Measurements from ENCODE around the gene MMP17.
"Not testable (repeated sequence)": the region's sequence is repeated elsewhere in the genome, so short reads cannot be mapped to it uniquely, and the experiment has no call there.

MMP17 gene

DNA sequence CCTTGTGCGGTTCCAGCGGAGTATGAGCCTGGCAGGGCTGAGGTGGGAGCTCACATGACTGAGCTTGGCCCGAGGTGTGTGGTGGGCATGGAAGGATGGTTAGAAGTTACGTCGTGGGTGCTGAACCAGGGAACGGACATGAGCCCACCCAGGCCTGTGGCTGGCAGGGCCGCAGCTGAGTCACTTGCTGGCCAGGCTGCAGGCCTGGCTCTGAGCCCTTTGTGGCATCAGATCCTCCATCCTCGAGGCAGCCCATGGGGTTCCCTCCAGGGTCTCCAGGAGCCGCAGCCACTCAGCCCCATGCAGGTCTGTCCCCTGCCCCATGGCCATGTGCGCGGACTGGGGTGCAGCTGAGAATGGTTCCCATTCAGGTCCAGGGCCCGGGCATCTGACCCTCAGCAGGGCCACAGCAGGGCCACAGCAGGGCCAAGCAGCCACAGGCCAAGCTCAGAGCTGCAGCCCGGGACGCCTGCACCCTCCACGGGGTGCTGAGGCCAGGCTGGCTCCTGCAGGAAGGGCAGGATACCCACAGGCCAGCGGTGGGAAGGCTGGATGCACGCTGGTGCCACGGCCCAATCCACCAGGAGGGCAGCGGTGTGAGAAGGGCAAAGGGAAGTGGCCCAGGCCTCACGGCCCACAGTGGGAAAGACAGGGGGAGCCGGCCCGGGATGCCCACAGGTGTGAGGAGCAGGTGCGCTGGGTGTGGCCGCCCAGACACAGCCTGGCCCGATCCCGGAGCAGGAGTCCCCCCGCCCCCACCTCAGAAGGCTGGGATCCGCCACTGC lies 39.9 kb downstream of the MMP17 start:
- no peaks in the 10 kb centered on the region for H3K36me3 ChIP-seq (ENCODE audit: control insufficient read depth, insufficient read depth, low read length)
- WGBS, 2 experiments (ENCODE audit: insufficient coverage in 2 of 2) = 92 to 97% methylated on average over 25 to 28 of the region's 28 CpGs
- H3K27ac ChIP-seq (ENCODE audit: low read depth, low read length, severe bottlenecking) = no peak overlapping the region
- H3K9me3 ChIP-seq (ENCODE audit: control insufficient read depth, low read length) = no peaks in the 10 kb centered on the region
- no peak overlapping the region for H3K4me3 ChIP-seq (ENCODE audit: extremely low read depth, insufficient read depth, low read length, poor library complexity, severe bottlenecking)
- H3K4me1 ChIP-seq (ENCODE audit: control insufficient read depth, insufficient read depth, low read length, poor library complexity, severe bottlenecking) = peaks cover 6% of the 10 kb centered on the region

DNA sequence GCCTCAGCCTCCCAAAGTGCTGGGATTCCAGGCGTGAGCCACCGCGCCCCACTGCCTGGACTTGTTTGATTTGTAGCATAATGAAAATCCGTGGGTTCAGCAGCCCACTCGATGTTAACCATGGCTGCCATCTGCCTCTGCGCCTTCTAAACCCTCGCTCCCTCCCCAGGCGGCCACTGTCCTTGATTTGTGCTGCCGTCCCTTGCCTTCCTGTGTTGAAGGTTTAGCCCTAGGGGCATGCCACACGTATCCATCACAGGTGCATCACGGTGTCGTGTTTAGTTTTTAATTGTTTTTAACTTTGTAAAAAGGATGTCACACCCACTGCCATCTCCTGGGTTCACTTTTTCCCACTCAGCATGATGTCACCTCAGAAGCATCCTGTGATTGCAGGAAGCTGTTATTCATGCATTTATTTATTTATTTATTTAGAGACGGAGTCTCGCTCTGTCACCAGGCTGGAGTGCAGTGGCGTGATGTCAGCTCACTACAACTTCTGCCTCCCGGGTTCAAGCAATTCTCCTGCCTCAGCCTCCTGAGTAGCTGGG lies 41.8 kb downstream of the MMP17 start:
- no peaks in the 10 kb centered on the region for H3K36me3 ChIP-seq (ENCODE audit: control insufficient read depth, insufficient read depth, low read length)
- H3K9me3 ChIP-seq (ENCODE audit: control insufficient read depth, low read length) = no peaks in the 10 kb centered on the region
- H3K4me3 ChIP-seq (ENCODE audit: extremely low read depth, insufficient read depth, low read length, poor library complexity, severe bottlenecking) = no peak overlapping the region
- H3K27ac ChIP-seq (ENCODE audit: low read depth, low read length, severe bottlenecking) = peak overlapping the region; percentile 41
- H3K4me1 ChIP-seq (ENCODE audit: control insufficient read depth, insufficient read depth, low read length, poor library complexity, severe bottlenecking) = peaks cover 4% of the 10 kb centered on the region
- WGBS, 2 experiments (ENCODE audit: insufficient coverage in 2 of 2) = 86 to 87% methylated on average over 11 to 16 of the region's 16 CpGs

- WGBS, 2 experiments (ENCODE audit: insufficient coverage in 2 of 2) = 93 to 98% methylated on average over 5 to 6 of the region's 6 CpGs
- Histone ChIP-seq H3K27ac (ENCODE audit: low read depth, low read length, severe bottlenecking) (no peak overlapping the region), H3K36me3 (ENCODE audit: control insufficient read depth, insufficient read depth, low read length) (no peaks in the 10 kb centered on the region), H3K4me3 (ENCODE audit: extremely low read depth, insufficient read depth, low read length, poor library complexity, severe bottlenecking) (no peak overlapping the region), H3K4me1 (ENCODE audit: control insufficient read depth, insufficient read depth, low read length, poor library complexity, severe bottlenecking) (peaks cover 4% of the 10 kb centered on the region), H3K9me3 (ENCODE audit: control insufficient read depth, low read length) (no peaks in the 10 kb centered on the region)
Observed at GRCh38 chr12:131871677-131872076, 43.5 kb downstream of the MMP17 start.

DNA sequence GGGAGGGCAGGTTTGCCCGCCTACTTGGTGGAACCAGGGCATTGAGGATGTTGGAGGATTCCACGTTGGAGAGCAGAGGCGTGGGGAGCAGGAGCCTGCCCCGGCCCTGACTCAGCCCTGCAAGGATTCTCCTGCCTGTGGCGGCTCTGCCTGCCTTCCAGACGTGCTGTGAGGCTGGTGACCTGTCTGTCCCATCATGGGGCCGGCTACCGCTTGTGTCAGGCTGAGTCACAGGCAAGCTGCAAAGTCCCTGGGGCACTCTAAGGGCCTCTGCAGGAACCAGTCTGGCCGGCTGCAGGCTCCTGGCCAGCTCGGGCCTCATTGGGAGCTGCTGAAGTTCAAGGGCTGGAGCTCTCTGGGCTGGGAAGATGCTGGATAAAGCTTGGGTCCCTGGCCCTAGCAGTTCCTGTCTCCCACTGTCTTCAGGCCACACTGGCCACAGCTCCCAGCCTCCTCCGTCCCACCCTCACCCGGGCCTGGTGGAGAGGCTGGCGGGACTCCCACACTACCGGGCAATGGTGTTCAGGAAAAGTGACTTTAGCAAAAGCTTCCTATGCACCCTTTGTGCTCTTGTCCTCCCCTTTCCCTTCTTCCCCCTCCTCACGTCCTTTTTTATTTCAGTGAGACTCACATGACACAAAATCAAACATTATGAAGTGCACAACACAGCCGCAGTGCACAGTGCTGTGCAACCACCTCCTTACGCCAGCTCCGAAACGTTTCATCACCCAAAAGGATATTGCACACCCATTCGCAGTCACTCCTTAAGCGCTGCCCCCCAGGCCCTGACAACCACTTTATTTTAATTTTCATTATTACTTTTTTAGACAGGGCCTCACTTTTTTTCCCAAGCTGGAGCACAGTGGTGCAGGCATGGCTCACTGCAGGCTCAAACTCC lies 44.2 kb downstream of the MMP17 start:
- Histone ChIP-seq H3K4me1 (ENCODE audit: control insufficient read depth, insufficient read depth, low read length, poor library complexity, severe bottlenecking) (peaks cover 4% of the 10 kb centered on the region), H3K36me3 (ENCODE audit: control insufficient read depth, insufficient read depth, low read length) (no peaks in the 10 kb centered on the region), H3K27ac (ENCODE audit: low read depth, low read length, severe bottlenecking) (no peak overlapping the region), H3K9me3 (ENCODE audit: control insufficient read depth, low read length) (no peaks in the 10 kb centered on the region), H3K4me3 (ENCODE audit: extremely low read depth, insufficient read depth, low read length, poor library complexity, severe bottlenecking) (no peak overlapping the region)
- 75% methylated on average over 19 of the region's 21 CpGs for WGBS, 2 experiments (ENCODE audit: insufficient coverage in 2 of 2)

DNA sequence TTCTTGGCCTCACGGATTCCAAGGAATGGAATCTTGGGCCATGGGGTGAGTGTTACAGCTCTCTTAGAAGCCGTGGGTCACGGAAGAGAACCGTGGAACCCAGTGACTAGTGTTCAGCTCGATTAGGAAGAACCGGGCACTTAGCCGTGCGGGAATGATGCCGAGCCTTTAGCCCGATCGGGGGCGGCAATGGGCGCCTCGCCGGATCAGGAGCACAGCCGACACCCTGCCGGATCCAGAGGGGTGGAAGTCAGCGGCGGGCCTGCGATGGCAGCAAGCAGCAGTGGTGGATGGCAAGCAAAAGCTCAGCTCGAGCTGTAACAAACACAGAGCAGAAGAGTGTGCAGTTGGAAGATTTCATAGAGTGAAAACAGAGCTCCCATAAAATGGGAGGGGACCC lies 45.1 kb downstream of the MMP17 start:
- H3K27ac ChIP-seq (ENCODE audit: low read depth, low read length, severe bottlenecking) = no peak overlapping the region
- no peaks in the 10 kb centered on the region for H3K36me3 ChIP-seq (ENCODE audit: control insufficient read depth, insufficient read depth, low read length)
- 93 to 96% methylated on average over 19 to 20 of the region's 21 CpGs for WGBS, 2 experiments (ENCODE audit: insufficient coverage in 2 of 2)
- H3K4me1 ChIP-seq (ENCODE audit: control insufficient read depth, insufficient read depth, low read length, poor library complexity, severe bottlenecking) = peaks cover 4% of the 10 kb centered on the region
- H3K4me3 ChIP-seq (ENCODE audit: extremely low read depth, insufficient read depth, low read length, poor library complexity, severe bottlenecking) = no peak overlapping the region
- H3K9me3 ChIP-seq (ENCODE audit: control insufficient read depth, low read length) = no peaks in the 10 kb centered on the region

DNA sequence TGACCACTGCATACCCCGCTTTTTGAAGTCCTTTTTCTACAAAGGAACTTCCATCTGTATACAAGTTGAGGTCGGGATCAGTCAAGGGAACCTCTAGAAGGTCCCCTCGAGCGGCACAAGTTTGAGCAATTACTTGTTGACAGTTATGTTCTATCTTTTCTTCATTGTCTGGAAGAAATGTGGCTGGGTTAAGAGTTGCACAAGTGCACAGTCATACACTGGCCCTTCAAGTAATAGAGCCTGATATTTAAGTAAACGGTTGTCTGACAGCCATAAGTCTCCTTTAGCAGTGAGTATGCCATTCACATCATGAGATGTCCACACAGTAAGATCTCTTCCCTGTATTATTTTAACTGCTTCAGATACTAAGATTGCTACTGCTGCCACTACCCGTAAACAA lies 46.8 kb downstream of the MMP17 start:
- H3K9me3 ChIP-seq (ENCODE audit: control insufficient read depth, low read length); H3K27ac ChIP-seq (ENCODE audit: low read depth, low read length, severe bottlenecking); H3K36me3 ChIP-seq (ENCODE audit: control insufficient read depth, insufficient read depth, low read length); H3K4me1 ChIP-seq (ENCODE audit: control insufficient read depth, insufficient read depth, low read length, poor library complexity, severe bottlenecking); H3K4me3 ChIP-seq (ENCODE audit: extremely low read depth, insufficient read depth, low read length, poor library complexity, severe bottlenecking): not testable (repeated sequence)
- WGBS, 2 experiments (ENCODE audit: insufficient coverage in 2 of 2) = 90 to 92% methylated on average over 5 of the region's 6 CpGs

- H3K4me1 ChIP-seq (ENCODE audit: control insufficient read depth, insufficient read depth, low read length, poor library complexity, severe bottlenecking); H3K27ac ChIP-seq (ENCODE audit: low read depth, low read length, severe bottlenecking); H3K4me3 ChIP-seq (ENCODE audit: extremely low read depth, insufficient read depth, low read length, poor library complexity, severe bottlenecking); H3K9me3 ChIP-seq (ENCODE audit: control insufficient read depth, low read length); H3K36me3 ChIP-seq (ENCODE audit: control insufficient read depth, insufficient read depth, low read length): not testable (repeated sequence)
- WGBS, 2 experiments (ENCODE audit: insufficient coverage in 2 of 2) = 90 to 92% methylated on average over 6 to 7 of the region's 10 CpGs
Observed at GRCh38 chr12:131877216-131877615, 49.0 kb downstream of the MMP17 start.

- not testable (repeated sequence) for H3K9me3 ChIP-seq (ENCODE audit: control insufficient read depth, low read length); H3K4me1 ChIP-seq (ENCODE audit: control insufficient read depth, insufficient read depth, low read length, poor library complexity, severe bottlenecking); H3K36me3 ChIP-seq (ENCODE audit: control insufficient read depth, insufficient read depth, low read length); H3K27ac ChIP-seq (ENCODE audit: low read depth, low read length, severe bottlenecking); H3K4me3 ChIP-seq (ENCODE audit: extremely low read depth, insufficient read depth, low read length, poor library complexity, severe bottlenecking)
- 17 to 44% methylated on average over 1 to 2 of the region's 3 CpGs for WGBS, 2 experiments (ENCODE audit: insufficient coverage in 2 of 2)
Observed at GRCh38 chr12:131878436-131878835, 50.2 kb downstream of the MMP17 start.

DNA sequence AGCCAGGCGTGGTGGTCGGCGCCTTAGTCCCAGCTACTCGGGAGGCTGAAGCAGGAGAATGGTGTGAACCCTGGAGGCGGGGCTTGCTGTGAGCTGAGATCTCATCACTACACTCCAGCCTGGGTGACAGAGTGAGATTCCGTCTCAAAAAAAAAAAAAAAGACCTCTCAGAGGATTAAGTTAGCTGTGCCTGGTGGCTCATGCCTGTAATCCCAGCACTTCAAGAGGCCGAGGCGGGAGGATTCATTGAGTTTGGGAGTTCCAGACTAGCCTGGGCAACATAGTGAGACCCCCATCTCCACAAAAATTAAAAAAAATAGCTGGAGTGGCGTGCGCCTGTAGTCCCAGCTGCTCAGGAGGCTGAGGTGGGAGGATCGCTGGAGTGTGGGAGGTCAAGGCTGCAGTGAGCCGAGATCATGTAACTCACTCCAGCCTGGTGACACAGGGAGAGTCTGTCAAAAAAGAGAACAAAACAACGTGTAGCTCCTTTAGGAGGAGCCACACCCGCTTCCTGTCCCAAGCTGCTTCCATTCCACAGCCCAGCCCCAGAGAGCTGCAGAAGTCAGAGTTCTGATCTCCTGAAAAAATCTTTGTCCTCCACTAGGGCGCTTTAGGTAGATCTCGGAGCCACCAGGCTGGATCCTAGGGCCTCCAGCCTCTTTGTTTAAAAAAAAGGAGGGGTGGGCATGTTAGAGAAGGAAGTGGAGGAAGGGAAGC lies 54.8 kb downstream of the MMP17 start:
- Histone ChIP-seq H3K4me1 (ENCODE audit: control insufficient read depth, insufficient read depth, low read length, poor library complexity, severe bottlenecking) (peaks cover 2% of the 10 kb centered on the region), H3K4me3 (ENCODE audit: extremely low read depth, insufficient read depth, low read length, poor library complexity, severe bottlenecking) (no peak overlapping the region), H3K9me3 (ENCODE audit: control insufficient read depth, low read length) (no peaks in the 10 kb centered on the region), H3K36me3 (ENCODE audit: control insufficient read depth, insufficient read depth, low read length) (no peaks in the 10 kb centered on the region), H3K27ac (ENCODE audit: low read depth, low read length, severe bottlenecking) (no peak overlapping the region)
- 86 to 97% methylated on average over 9 to 11 of the region's 16 CpGs for WGBS, 2 experiments (ENCODE audit: insufficient coverage in 2 of 2)

- 93 to 100% methylated on average over 3 to 4 of the region's 4 CpGs for WGBS, 2 experiments (ENCODE audit: insufficient coverage in 2 of 2)
- H3K4me1 ChIP-seq (ENCODE audit: control insufficient read depth, insufficient read depth, low read length, poor library complexity, severe bottlenecking) = peaks cover 2% of the 10 kb centered on the region
Observed at GRCh38 chr12:131883521-131883900, 55.3 kb downstream of the MMP17 start.

More at GRCh38 chr12:131883521-131883900, 55.3 kb downstream of the MMP17 start:
- no peaks in the 10 kb centered on the region for H3K36me3 ChIP-seq (ENCODE audit: control insufficient read depth, insufficient read depth, low read length)
- no peaks in the 10 kb centered on the region for H3K9me3 ChIP-seq (ENCODE audit: control insufficient read depth, low read length)
- H3K27ac ChIP-seq (ENCODE audit: low read depth, low read length, severe bottlenecking) = no peak overlapping the region
- H3K4me3 ChIP-seq (ENCODE audit: extremely low read depth, insufficient read depth, low read length, poor library complexity, severe bottlenecking) = no peak overlapping the region

All from mesodermal cell (in vitro differentiated cells).